Measurements from ENCODE around the gene STIM2. TPM values are rescaled to one million over a fixed set of nuclear protein-coding genes. Genes with fewer than 3 reads are reported as not detected.

The STIM2 gene
- total RNA-seq, 4 donors from 2014 or later: 15.9 to 25.5 (median 23.6) TPM

DNA sequence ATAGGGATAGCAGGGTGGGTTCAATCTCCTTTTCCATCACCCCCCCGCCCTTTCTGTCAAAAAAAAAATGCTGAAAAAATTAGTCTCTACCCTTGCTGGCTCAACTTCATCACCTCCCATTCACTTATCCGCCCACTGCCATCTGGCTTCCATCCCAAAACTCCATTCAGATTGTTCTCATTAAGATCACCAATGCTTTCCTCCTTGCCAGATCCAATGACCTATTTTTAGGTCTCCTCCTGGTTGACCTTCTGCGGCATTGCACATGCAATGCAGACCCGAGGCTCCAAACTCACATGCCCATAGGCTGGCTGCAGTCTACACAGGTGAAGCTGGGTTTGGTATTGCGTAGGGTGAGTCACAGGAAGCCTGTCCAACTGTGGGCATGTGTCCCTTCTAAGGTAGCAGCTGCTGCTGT lies 21.1 kb upstream of the STIM2 start:
- intact Hi-C loops (cut with DNase I; ENCODE audit: low total_unique reads): no loop called here
- WGBS, 2 donors: 22% methylated on average over 5 of the region's 5 CpGs
- no peak for TF ChIP-seq POLR2A (IDR thresholded peaks at IDR 0.05)
- TF ChIP-seq, protein P1, sequence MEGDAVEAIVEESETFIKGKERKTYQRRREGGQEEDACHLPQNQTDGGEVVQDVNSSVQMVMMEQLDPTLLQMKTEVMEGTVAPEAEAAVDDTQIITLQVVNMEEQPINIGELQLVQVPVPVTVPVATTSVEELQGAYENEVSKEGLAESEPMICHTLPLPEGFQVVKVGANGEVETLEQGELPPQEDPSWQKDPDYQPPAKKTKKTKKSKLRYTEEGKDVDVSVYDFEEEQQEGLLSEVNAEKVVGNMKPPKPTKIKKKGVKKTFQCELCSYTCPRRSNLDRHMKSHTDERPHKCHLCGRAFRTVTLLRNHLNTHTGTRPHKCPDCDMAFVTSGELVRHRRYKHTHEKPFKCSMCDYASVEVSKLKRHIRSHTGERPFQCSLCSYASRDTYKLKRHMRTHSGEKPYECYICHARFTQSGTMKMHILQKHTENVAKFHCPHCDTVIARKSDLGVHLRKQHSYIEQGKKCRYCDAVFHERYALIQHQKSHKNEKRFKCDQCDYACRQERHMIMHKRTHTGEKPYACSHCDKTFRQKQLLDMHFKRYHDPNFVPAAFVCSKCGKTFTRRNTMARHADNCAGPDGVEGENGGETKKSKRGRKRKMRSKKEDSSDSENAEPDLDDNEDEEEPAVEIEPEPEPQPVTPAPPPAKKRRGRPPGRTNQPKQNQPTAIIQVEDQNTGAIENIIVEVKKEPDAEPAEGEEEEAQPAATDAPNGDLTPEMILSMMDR (IDR thresholded peaks at IDR 0.05): no peak
- DNase-seq (ENCODE audit: low spot score in 2 of 2): no peak
- H3K4me3 ChIP-seq (ENCODE audit: low read depth, poor library complexity, severe bottlenecking): no peak overlapping the region

DNA sequence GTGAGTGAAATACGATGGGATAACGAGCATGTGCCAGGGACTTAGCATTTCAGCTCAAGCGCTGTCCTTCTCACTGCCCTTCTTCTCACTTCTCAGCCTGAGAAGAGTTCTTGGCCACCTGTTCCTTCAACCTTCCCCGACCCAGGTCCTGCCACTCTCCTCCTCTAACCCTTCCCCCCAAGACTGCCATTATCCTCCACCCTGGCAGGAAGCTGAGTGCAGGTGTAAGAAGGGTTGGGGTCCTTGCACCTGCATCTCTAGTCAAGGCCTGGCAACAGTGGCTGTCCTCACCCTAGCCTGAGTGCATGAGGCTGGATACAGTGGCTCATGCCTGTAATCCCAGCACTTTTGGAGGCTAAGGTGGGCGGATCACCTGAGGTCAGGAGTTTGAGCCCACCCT lies 19.9 kb upstream of the STIM2 start:
- TF ChIP-seq, protein P1 (IDR thresholded peaks at IDR 0.05): no peak
- TF ChIP-seq POLR2A (IDR thresholded peaks at IDR 0.05): no peak
- DNase-seq (ENCODE audit: low spot score in 2 of 2): no peak
- WGBS, 2 donors: 75 to 76% methylated on average over 5 of the region's 5 CpGs
- intact Hi-C loops (cut with DNase I; ENCODE audit: low total_unique reads): no loop called here
- H3K4me3 ChIP-seq (ENCODE audit: low read depth, poor library complexity, severe bottlenecking): no peak overlapping the region

- H3K4me3 ChIP-seq (ENCODE audit: low read depth, poor library complexity, severe bottlenecking): no peak overlapping the region
- intact Hi-C loops (cut with DNase I; ENCODE audit: low total_unique reads): no loop called here
- 58 to 59% methylated on average over 2 of the region's 2 CpGs for WGBS, 2 donors
- no peak for DNase-seq (ENCODE audit: low spot score in 2 of 2)
- no peak for TF ChIP-seq POLR2A (IDR thresholded peaks at IDR 0.05)
- TF ChIP-seq, protein P1 (IDR thresholded peaks at IDR 0.05): no peak
Measured at GRCh38 chr4:26842911-26843310, 17.7 kb upstream of the STIM2 start.

- 79 to 92% methylated on average over 1 of the region's 1 CpG for WGBS, 2 donors
- TF ChIP-seq, protein P1 (IDR thresholded peaks at IDR 0.05): no peak
- TF ChIP-seq POLR2A (IDR thresholded peaks at IDR 0.05): no peak
- DNase-seq (ENCODE audit: low spot score in 2 of 2): no peak
- H3K4me3 ChIP-seq (ENCODE audit: low read depth, poor library complexity, severe bottlenecking): no peak overlapping the region
- intact Hi-C loops (cut with DNase I; ENCODE audit: low total_unique reads): no loop called here
Measured at GRCh38 chr4:26850528-26850927, 10.1 kb upstream of the STIM2 start.

DNA sequence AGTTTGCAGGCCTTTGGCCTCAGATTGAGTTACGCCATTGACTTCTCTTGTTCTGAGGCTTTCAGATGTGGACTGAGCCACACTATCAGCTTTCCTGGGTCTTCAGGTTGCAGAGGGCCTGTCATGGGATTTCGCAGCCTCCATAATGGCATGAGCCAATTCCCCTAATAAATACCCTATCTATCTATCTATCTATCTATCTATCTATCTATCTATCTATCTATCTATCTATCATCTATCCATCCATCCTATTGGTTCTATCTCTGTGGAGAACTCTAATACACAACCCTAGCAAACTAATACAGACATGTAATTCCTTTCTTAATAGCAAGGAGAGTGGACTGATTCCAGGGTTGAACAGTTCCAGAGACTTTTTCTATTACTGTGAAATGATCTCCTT lies 9.5 kb upstream of the STIM2 start:
- intact Hi-C loops (cut with DNase I; ENCODE audit: low total_unique reads): no loop called here
- WGBS, 2 donors: 100% methylated on average over 2 of the region's 2 CpGs
- no peak for TF ChIP-seq POLR2A (IDR thresholded peaks at IDR 0.05)
- TF ChIP-seq, protein P1 (IDR thresholded peaks at IDR 0.05): no peak
- DNase-seq (ENCODE audit: low spot score in 2 of 2): no peak
- H3K4me3 ChIP-seq (ENCODE audit: low read depth, poor library complexity, severe bottlenecking): no peak overlapping the region

GRCh38 chr4:26854701-26855100 lies 5.9 kb upstream of the STIM2 start:
- no peak overlapping the region for H3K4me3 ChIP-seq (ENCODE audit: low read depth, poor library complexity, severe bottlenecking)
- TF ChIP-seq, protein P1 (IDR thresholded peaks at IDR 0.05): no peak
- TF ChIP-seq POLR2A (IDR thresholded peaks at IDR 0.05): no peak
- intact Hi-C loops (cut with DNase I; ENCODE audit: low total_unique reads): no loop called here
- no peak for DNase-seq (ENCODE audit: low spot score in 2 of 2)
- WGBS, 2 donors: 68 to 70% methylated on average over 6 of the region's 6 CpGs
